H9 (cell line): ENCODE results near the gene MFAP3. TPM values are rescaled to one million over a fixed set of nuclear protein-coding genes. Genes with fewer than 3 reads are reported as not detected.

Source experiments
- DNase-seq: peaks from one replicate; pipeline ENCODE4 v3.0.0-alpha.2; 2017
- H2AFZ ChIP-seq: one replicate; pipeline ENCODE4 v1.6.1; 2013; ENCODE audit warnings: mild to moderate bottlenecking, low read length, control low read depth, moderate library complexity
- H2AK5ac ChIP-seq: 2 replicates; pipeline ENCODE4 v1.6.1; 2013; ENCODE audit warnings: low read length, control low read depth, mixed read lengths; ENCODE audit not compliant: insufficient read length
- H2BK120ac ChIP-seq: one replicate; pipeline ENCODE4 v1.6.1; 2013; ENCODE audit warnings: low read depth, mild to moderate bottlenecking, low read length, control low read depth, inconsistent platforms; ENCODE audit not compliant: poor library complexity, severe bottlenecking
- H2BK12ac ChIP-seq: 2 replicates; pipeline ENCODE4 v1.6.1; 2013; ENCODE audit warnings: low read length, control low read depth, mixed read lengths, low read depth; ENCODE audit not compliant: insufficient read length
- H2BK15ac ChIP-seq: 2 replicates; pipeline ENCODE4 v1.6.1; 2013; ENCODE audit warnings: low read depth, low read length, control low read depth
- H2BK20ac ChIP-seq: one replicate; pipeline ENCODE4 v1.6.1; 2013; ENCODE audit warnings: low read depth, mild to moderate bottlenecking, low read length, control low read depth, inconsistent platforms; ENCODE audit not compliant: poor library complexity, severe bottlenecking
- H2BK5ac ChIP-seq: 2 replicates; pipeline ENCODE4 v1.6.1; 2013; ENCODE audit warnings: low read length, control low read depth, mixed read lengths; ENCODE audit not compliant: insufficient read length
- H3K14ac ChIP-seq: 2 replicates; pipeline ENCODE4 v1.6.1; 2013; ENCODE audit warnings: low read length, control low read depth; ENCODE audit not compliant: insufficient read depth
- H3K18ac ChIP-seq: 2 replicates; pipeline ENCODE4 v1.6.1; 2013; ENCODE audit warnings: low read depth, mild to moderate bottlenecking, mixed read lengths, low read length, control low read depth; ENCODE audit not compliant: insufficient read length
- H3K23ac ChIP-seq: 2 replicates; pipeline ENCODE4 v1.6.1; 2013; ENCODE audit warnings: low read length, control low read depth, mixed read lengths, low read depth; ENCODE audit not compliant: insufficient read length
- H3K23me2 ChIP-seq: 2 replicates; pipeline ENCODE4 v1.6.1; 2013; ENCODE audit warnings: low read depth, mild to moderate bottlenecking, mixed read lengths, low read length, control low read depth; ENCODE audit not compliant: insufficient read length, poor library complexity, severe bottlenecking
- H3K27ac ChIP-seq: 2 replicates; pipeline ENCODE4 v1.5.1; 2013; ENCODE audit warnings: low read length, control low read depth, mixed read lengths, low read depth; ENCODE audit not compliant: insufficient read length
- H3K27me3 ChIP-seq: 2 replicates; pipeline ENCODE4 v1.6.1; 2013; ENCODE audit warnings: low read length, control low read depth, inconsistent platforms; ENCODE audit not compliant: insufficient read depth
- H3K4ac ChIP-seq: 2 replicates; pipeline ENCODE4 v1.6.1; 2013; ENCODE audit warnings: low read depth, mild to moderate bottlenecking, control low read depth, inconsistent platforms, low read length, moderate library complexity
- H3K4me1 ChIP-seq: 2 replicates; pipeline ENCODE4 v1.6.1; 2013; ENCODE audit warnings: low read length, control low read depth, inconsistent platforms; ENCODE audit not compliant: insufficient read depth
- H3K4me2 ChIP-seq: 2 replicates; pipeline ENCODE4 v1.6.1; 2013; ENCODE audit warnings: low read length, control low read depth, mixed read lengths; ENCODE audit not compliant: insufficient read length, insufficient read depth
- H3K56ac ChIP-seq: 2 replicates; pipeline ENCODE4 v1.6.1; 2013; ENCODE audit warnings: low read depth, mild to moderate bottlenecking, mixed read lengths, low read length, control low read depth; ENCODE audit not compliant: insufficient read length
- H3K79me1 ChIP-seq: 2 replicates; pipeline ENCODE4 v1.6.1; 2013; ENCODE audit warnings: low read depth, mild to moderate bottlenecking, moderate library complexity, low read length, control low read depth, inconsistent platforms; ENCODE audit not compliant: insufficient read depth, poor library complexity, severe bottlenecking
- H3K79me2 ChIP-seq: 2 replicates; pipeline ENCODE4 v1.6.1; 2013; ENCODE audit warnings: low read length, control low read depth, inconsistent platforms; ENCODE audit not compliant: insufficient read depth
- H3K9ac ChIP-seq: 2 replicates; pipeline ENCODE4 v1.6.1; 2013; ENCODE audit warnings: low read length, control low read depth, mixed read lengths; ENCODE audit not compliant: insufficient read length; ENCODE audit errors: extremely low read depth
- H3K9me3 ChIP-seq: one replicate; pipeline ENCODE4 v1.6.1; 2013; ENCODE audit warnings: low read depth, low read length, inconsistent platforms; ENCODE audit not compliant: control insufficient read depth
- H3T11ph ChIP-seq: one replicate; pipeline ENCODE4 v1.6.1; 2013; ENCODE audit warnings: mild to moderate bottlenecking, low read length, control low read depth, inconsistent platforms
- H4K20me1 ChIP-seq: one replicate; pipeline ENCODE4 v1.6.1; 2013; ENCODE audit not compliant: control insufficient read depth, insufficient read length, insufficient read depth
- H4K5ac ChIP-seq: 2 replicates; pipeline ENCODE4 v1.6.1; 2013; ENCODE audit warnings: low read depth, mild to moderate bottlenecking, mixed read lengths, low read length, control low read depth; ENCODE audit not compliant: insufficient read length
- H4K8ac ChIP-seq: replicated peaks from 2 replicates; pipeline ENCODE4 v1.6.1; 2013; ENCODE audit warnings: low read length, control low read depth, mixed read lengths, low read depth; ENCODE audit not compliant: insufficient read length
- H4K91ac ChIP-seq: 2 replicates; pipeline ENCODE4 v1.6.1; 2013; ENCODE audit warnings: low read depth, mild to moderate bottlenecking, moderate library complexity, mixed read lengths, low read length, control low read depth; ENCODE audit not compliant: insufficient read length
- H3K27ac Mint-ChIP-seq, 3 experiments: 2 replicates in 2 of 3; 3 replicates in 1 of 3; pipeline ENCODE4 v1.8.0; 2020 to 2021; ENCODE audit warnings: mixed read lengths in 3 of 3, mild to moderate bottlenecking in 1 of 3, moderate library complexity in 1 of 3
- H3K27me3 Mint-ChIP-seq: 2 replicates; pipeline ENCODE4 v1.8.0; 2021; ENCODE audit warnings: low read depth, mild to moderate bottlenecking, moderate library complexity, mixed read lengths
- H3K36me3 Mint-ChIP-seq, 3 experiments: 2 replicates in 2 of 3; 3 replicates in 1 of 3; pipeline ENCODE4 v1.8.0; 2020 to 2021; ENCODE audit warnings: low read depth in 3 of 3, mixed read lengths in 3 of 3; ENCODE audit not compliant: insufficient read depth in 1 of 3
- H3K4me1 Mint-ChIP-seq, 2 experiments: 2 replicates each; pipeline ENCODE4 v1.8.0; 2020; ENCODE audit warnings: mixed read lengths in 2 of 2
- H3K4me3 Mint-ChIP-seq, 2 experiments: 2 replicates in 1 of 2; 3 replicates in 1 of 2; pipeline ENCODE4 v1.8.0; 2020 to 2021; ENCODE audit warnings: mild to moderate bottlenecking in 2 of 2, mixed read lengths in 2 of 2, moderate library complexity in 1 of 2
- H3K9me3 Mint-ChIP-seq, 2 experiments: 2 replicates in 1 of 2; 3 replicates in 1 of 2; pipeline ENCODE4 v1.8.0; 2020; ENCODE audit warnings: mild to moderate bottlenecking in 2 of 2, mixed read lengths in 2 of 2, moderate library complexity in 1 of 2
- CTCF ChIP-seq: fragments of 200-600 bp; sonication (generic); conservative IDR thresholded peaks from 3 replicates; pipeline ENCODE4 v1.8.0; 2021; ENCODE audit warnings: antibody characterized with exemption, mild to moderate bottlenecking
- WGBS: extraction: QIAGEN DNeasy Blood & Tissue Kit; methylation state at CpG from one replicate; pipeline ENCODE4 v1.1.7; 2013; ENCODE audit warnings: missing lambda C conversion rate, low lambda C conversion rate, mixed read lengths; ENCODE audit not compliant: insufficient read length; ENCODE audit errors: extremely low coverage; 5-methylcytosine and 5-hydroxymethylcytosine counted together
- total RNA-seq: library from RNA; stranded (reverse); gene quantifications from 2 replicates; pipeline ENCODE4 v1.2.1, GENCODE V29; 2021

Gene MFAP3
- total RNA-seq, 1 experiment from 2014 or later: 24.5 TPM

GRCh38 chr5:154005648-154006047 lies 33.1 kb upstream of the MFAP3 start:
- H3K18ac ChIP-seq: no peak overlapping the region
- no peak overlapping the region for H3K23ac ChIP-seq
- H2BK120ac ChIP-seq: no peak overlapping the region
- H3K4me1 Mint-ChIP-seq: no peaks in the 10 kb centered on the region
- H4K91ac ChIP-seq: no peak overlapping the region
- H3K23me2 ChIP-seq: no peaks in the 10 kb centered on the region
- H3K4ac ChIP-seq: no peak overlapping the region
- no peak overlapping the region for H3K4me3 Mint-ChIP-seq
- no peak overlapping the region for H2BK5ac ChIP-seq
- H2BK20ac ChIP-seq: no peak overlapping the region
- no peak overlapping the region for H3K14ac ChIP-seq
- no peak overlapping the region for H3K27ac ChIP-seq
- no peak overlapping the region for H4K8ac ChIP-seq
- no peak overlapping the region for H2AK5ac ChIP-seq
- no peak overlapping the region for H3T11ph ChIP-seq
- no peaks in the 10 kb centered on the region for H3K79me1 ChIP-seq
- H3K27ac Mint-ChIP-seq: no peak overlapping the region
- no peak overlapping the region for H2AFZ ChIP-seq
- no peak overlapping the region for H3K4me2 ChIP-seq
- TF ChIP-seq CTCF: no peak
- H3K9me3 ChIP-seq: no peaks in the 10 kb centered on the region
- no peaks in the 10 kb centered on the region for H3K4me1 ChIP-seq
- DNase-seq: no peak
- H3K9ac ChIP-seq: no peak overlapping the region
- no peaks in the 10 kb centered on the region for H3K27me3 ChIP-seq
- no peaks in the 10 kb centered on the region for H3K27me3 Mint-ChIP-seq
- no peaks in the 10 kb centered on the region for H3K36me3 Mint-ChIP-seq
- H2BK12ac ChIP-seq: no peak overlapping the region
- H3K79me2 ChIP-seq: no peaks in the 10 kb centered on the region
- no peak overlapping the region for H2BK15ac ChIP-seq
- no peaks in the 10 kb centered on the region for H4K20me1 ChIP-seq
- H3K56ac ChIP-seq: no peak overlapping the region
- WGBS: no CpG with 5 or more reads among the region's 1 CpG
- no peaks in the 10 kb centered on the region for H3K9me3 Mint-ChIP-seq
- no peak overlapping the region for H4K5ac ChIP-seq
